ENCODE measurements around the gene WNT3.

The WNT3 gene

DNA sequence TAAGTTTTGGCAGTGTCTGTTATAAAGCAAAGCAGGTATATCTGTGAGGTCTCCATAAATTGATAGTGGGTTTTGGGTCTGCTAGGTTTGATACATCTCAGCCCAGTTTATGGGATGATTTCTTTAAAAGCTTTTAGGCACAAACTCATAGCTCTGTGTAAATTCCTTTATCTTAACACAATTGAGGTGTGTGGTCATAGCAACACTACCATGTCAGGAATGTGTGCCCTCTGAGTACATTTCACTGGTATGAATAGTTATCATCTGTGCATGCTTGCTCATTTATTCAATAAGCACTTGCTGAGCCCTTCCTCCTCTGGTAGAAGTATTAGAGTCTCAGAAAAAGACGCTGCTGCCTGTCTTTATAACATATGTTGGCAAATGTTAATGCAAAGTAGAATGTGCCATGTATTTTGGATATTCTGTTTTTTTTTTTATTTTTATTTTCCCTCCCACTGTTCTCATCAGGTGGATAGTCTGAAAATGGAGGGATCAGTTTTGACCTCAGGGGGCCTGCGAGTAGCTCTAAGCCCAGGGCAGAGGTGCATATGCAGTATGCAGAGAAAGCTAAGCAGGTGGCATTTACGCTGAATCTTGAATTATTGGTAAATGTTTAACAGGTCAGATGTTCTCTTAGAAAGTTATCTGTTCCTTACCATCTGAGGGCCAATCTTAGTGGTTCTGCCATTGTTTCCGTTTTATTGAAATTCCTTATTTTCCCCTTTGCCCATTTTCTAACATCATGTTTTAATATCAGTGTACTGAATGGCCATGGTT, 90.7 kb downstream of the WNT3 start:
- DNase-seq: peak; percentile 81

DNA sequence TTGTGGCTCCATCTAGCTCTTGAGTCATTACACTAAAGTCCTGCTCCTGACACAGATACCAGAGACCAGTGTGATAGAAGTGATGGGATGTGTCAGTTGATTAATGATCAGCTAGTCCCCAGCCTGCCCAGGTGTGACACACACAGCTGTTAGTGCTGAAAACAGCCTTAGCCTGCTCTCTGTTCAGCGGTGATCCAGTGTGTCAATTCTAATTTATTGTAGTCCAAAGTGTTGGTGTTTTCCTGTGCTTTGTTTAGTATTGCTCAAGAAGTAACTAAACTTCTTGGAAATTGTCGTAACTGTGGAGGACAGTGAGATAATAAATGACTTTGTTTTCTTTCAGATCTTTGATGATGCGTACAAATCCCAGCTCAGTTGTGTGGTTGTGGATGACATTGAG, 92.3 kb downstream of the WNT3 start:
- peak; percentile 17 for DNase-seq

DNA sequence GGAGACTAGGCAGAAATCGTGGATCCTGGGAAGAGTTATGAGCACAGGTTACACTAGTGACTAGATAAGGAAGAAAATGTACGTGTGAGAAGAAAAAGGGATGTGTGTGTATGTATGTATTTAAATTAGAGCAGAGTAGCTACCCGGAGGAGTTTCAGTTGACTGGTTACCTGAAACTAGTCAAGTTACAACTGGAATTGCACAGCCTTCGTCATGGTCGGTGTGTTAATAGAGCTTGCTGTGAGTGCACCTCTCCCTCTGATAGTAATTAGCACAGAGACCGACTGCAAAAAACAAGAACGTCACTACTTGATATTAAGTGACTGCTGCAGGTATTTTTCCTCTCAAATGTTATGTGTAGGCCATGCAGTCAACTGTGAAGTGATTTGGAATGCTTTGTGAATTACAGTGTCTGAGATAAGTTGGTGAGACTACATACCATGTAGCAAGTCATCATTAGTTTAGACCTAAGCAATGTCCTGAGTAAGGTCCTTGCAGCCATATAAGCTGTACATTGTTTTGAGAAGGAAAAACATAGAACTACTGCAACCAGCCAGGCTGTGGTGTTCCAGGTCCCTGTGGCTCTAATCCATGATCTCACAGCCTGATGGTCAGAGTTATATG, 95.7 kb downstream of the WNT3 start:
- no peak for DNase-seq

DNA sequence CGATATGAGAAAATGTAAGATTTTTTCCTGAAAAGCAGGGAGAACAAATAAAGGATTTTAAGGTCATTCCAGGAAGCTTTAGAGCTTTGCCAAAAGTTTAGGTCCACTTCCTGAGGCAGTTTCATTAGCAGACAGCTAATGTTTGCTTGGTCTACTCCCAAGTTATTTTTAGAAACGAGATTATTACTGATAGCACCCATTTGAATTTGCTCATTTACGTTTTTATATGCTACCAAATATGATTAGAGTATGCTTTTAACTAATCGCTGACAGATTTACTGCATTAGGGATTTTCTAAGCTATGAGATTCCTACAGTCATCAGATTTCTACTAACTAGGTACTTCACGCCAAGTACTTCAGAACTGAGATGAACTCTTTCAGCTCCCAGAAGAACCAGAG, 98.1 kb downstream of the WNT3 start:
- DNase-seq: no peak

DNA sequence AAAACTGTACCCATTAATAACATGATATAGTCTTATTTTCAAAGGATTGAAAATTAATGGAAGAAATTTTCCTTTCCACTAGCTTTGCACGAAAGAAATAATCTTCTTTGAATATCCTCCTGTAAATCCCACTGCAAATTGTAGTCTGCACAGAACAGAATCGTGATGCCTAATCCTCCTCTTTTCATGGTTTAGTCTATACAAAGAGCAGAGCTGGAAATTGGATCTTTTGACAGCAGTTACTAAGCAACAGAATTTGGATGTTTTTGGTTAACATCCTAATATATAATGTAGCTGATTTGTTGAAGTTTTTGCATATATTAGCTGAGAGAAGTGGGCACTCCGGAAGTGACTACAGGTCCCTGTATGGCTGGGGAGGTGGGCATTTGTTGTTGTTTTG, 98.6 kb downstream of the WNT3 start:
- DNase-seq: no peak

DNA sequence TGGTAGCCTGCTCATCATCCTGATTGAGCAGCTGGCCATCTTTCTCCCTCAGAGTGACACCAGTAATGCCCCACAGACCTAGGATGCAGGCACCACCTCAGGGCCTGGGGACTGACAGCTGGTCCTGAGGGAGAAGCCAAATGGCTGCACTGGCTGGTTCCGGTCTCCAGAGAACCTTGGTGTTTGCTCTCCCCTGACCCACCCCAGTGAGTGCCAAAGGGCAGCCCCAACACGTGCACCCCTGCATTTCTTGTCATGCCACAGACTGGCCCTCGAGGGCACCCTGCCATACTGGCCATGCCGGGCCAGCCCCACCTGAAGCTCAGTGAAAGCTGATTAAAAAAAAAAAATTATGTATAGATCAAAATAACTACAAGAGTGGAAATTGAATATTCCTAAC, 100.5 kb downstream of the WNT3 start:
- DNase-seq: no peak
